Activated CD4-positive, alpha-beta T cell treated with anti-CD3 and anti-CD28 coated beads, Interleukin-2, Interleukin-6, amounts not matched to agents 100 ng/mL and 50 ng/mL, durations not matched to agents 16 hours and 8 hours (primary cell): ENCODE measurements around the gene MAGT1.
"Not testable (repeated sequence)": the region's sequence is repeated elsewhere in the genome, so short reads cannot be mapped to it uniquely, and the experiment has no call there.

Experiments
- DNase-seq: peaks from one replicate; pipeline ENCODE4 v3.0.0-alpha.2; 2020

The MAGT1 gene

GRCh38 chrX:77894921-77895886 lies at the start of gene MAGT1:
Gene MAGT1 (minus strand): TSS chrX:77895435. CDS start chrX:77895410, 25 bp downstream.
- peak; percentile 94 for DNase-seq

- DNase-seq = not testable (repeated sequence)
Observed at GRCh38 chrX:77945031-77945430, 49.8 kb upstream of the MAGT1 start.

- no peak for DNase-seq
Observed at GRCh38 chrX:77938083-77938680, 42.9 kb upstream of the MAGT1 start.

GRCh38 chrX:77937291-77937690 lies 42.1 kb upstream of the MAGT1 start:
- DNase-seq = no peak

GRCh38 chrX:77936299-77936698 lies 41.1 kb upstream of the MAGT1 start:
- DNase-seq = no peak

- DNase-seq = no peak
Observed at GRCh38 chrX:77935886-77936285, 40.7 kb upstream of the MAGT1 start.

GRCh38 chrX:77930581-77930980 lies 35.3 kb upstream of the MAGT1 start:
- DNase-seq = no peak

- no peak for DNase-seq
Observed at GRCh38 chrX:77925764-77926163, 30.5 kb upstream of the MAGT1 start.

- DNase-seq = no peak
Observed at GRCh38 chrX:77924320-77924859, 29.2 kb upstream of the MAGT1 start.

GRCh38 chrX:77922787-77923186 lies 27.6 kb upstream of the MAGT1 start:
- DNase-seq = no peak

GRCh38 chrX:77919370-77919769 lies 24.1 kb upstream of the MAGT1 start:
- not testable (repeated sequence) for DNase-seq

GRCh38 chrX:77918568-77918967 lies 23.3 kb upstream of the MAGT1 start:
- no peak for DNase-seq

GRCh38 chrX:77917294-77917933 lies 22.2 kb upstream of the MAGT1 start:
- DNase-seq = no peak

GRCh38 chrX:77910108-77910840 lies 15.0 kb upstream of the MAGT1 start, which contains the start of gene ATP7A:
Gene ATP7A (plus strand): TSS chrX:77910693. CDS start chrX:77971642, 60,949 bp downstream.
- peak; percentile 93 for DNase-seq

- DNase-seq = no peak
Observed at GRCh38 chrX:77901506-77901905, 6.3 kb upstream of the MAGT1 start.

GRCh38 chrX:77900688-77901087 lies 5.5 kb upstream of the MAGT1 start:
- DNase-seq = no peak

GRCh38 chrX:77899081-77899828 lies 4.0 kb upstream of the MAGT1 start, which contains the start of gene COX7B:
Gene COX7B (plus strand): TSS chrX:77899468. CDS start chrX:77899554, 86 bp downstream.
- peak; percentile 90 for DNase-seq

- no peak for DNase-seq
Observed at GRCh38 chrX:77893713-77894112, 1.5 kb downstream of the MAGT1 start.

- no peak for DNase-seq
Observed at GRCh38 chrX:77892887-77893286, 2.3 kb downstream of the MAGT1 start.

- not testable (repeated sequence) for DNase-seq
Observed at GRCh38 chrX:77881418-77881817, 13.8 kb downstream of the MAGT1 start.

- DNase-seq = no peak
Observed at GRCh38 chrX:77875372-77875771, 19.9 kb downstream of the MAGT1 start.

GRCh38 chrX:77831544-77831943 lies 63.7 kb downstream of the MAGT1 start:
- not testable (repeated sequence) for DNase-seq
